ENCODE data around the gene GABRB2.

GABRB2 gene

GRCh38 chr5:161288071-161288470 lies 258.5 kb downstream of the GABRB2 start:
- Histone ChIP-seq H3K36me3 (ENCODE audit: insufficient read depth, insufficient read length, low read length) (no peaks in the 10 kb centered on the region), H3K27me3 (ENCODE audit: insufficient read depth, insufficient read length) (no peaks in the 10 kb centered on the region), H3K4me3 (ENCODE audit: insufficient read length, low read depth) (no peak overlapping the region), H3K9me3 (ENCODE audit: insufficient read depth, low read length) (no peaks in the 10 kb centered on the region), H3K4me1 (ENCODE audit: insufficient read depth, insufficient read length) (no peaks in the 10 kb centered on the region), H3K9ac (ENCODE audit: insufficient read length, low read depth) (no peak overlapping the region)
- no peak for DNase-seq (ENCODE audit: low read depth, low spot score)
- TF ChIP-seq ZNF274 (IDR thresholded peaks at IDR 0.05; ENCODE audit: low read depth, low read length) = no peak
- TF ChIP-seq SUZ12 (IDR thresholded peaks at IDR 0.05; ENCODE audit: extremely low read depth, insufficient read depth, insufficient read length) = no peak
- TF ChIP-seq YY1 (IDR thresholded peaks at IDR 0.05; ENCODE audit: insufficient read depth, insufficient read length) = no peak

- TF ChIP-seq SUZ12 (IDR thresholded peaks at IDR 0.05; ENCODE audit: extremely low read depth, insufficient read depth, insufficient read length) (no peak), YY1 (IDR thresholded peaks at IDR 0.05; ENCODE audit: insufficient read depth, insufficient read length) (no peak)
- Histone ChIP-seq H3K36me3 (ENCODE audit: insufficient read depth, insufficient read length, low read length) (no peaks in the 10 kb centered on the region), H3K4me1 (ENCODE audit: insufficient read depth, insufficient read length) (no peaks in the 10 kb centered on the region), H3K4me3 (ENCODE audit: insufficient read length, low read depth) (no peak overlapping the region), H3K9ac (ENCODE audit: insufficient read length, low read depth) (no peak overlapping the region), H3K27me3 (ENCODE audit: insufficient read depth, insufficient read length) (no peaks in the 10 kb centered on the region), H3K9me3 (ENCODE audit: insufficient read depth, low read length) (no peaks in the 10 kb centered on the region)
- no peak for DNase-seq (ENCODE audit: low read depth, low spot score)
These were observed 259.1 kb downstream of the GABRB2 start for GRCh38 chr5:161287436-161287835.

- H3K9me3 ChIP-seq (ENCODE audit: insufficient read depth, low read length) = no peaks in the 10 kb centered on the region
- DNase-seq (ENCODE audit: low read depth, low spot score) = no peak
- no peak overlapping the region for H3K9ac ChIP-seq (ENCODE audit: insufficient read length, low read depth)
- TF ChIP-seq YY1 (IDR thresholded peaks at IDR 0.05; ENCODE audit: insufficient read depth, insufficient read length) (no peak), SUZ12 (IDR thresholded peaks at IDR 0.05; ENCODE audit: extremely low read depth, insufficient read depth, insufficient read length) (no peak), ZNF274 (IDR thresholded peaks at IDR 0.05; ENCODE audit: low read depth, low read length) (no peak)
- H3K36me3 ChIP-seq (ENCODE audit: insufficient read depth, insufficient read length, low read length) = no peaks in the 10 kb centered on the region
- no peaks in the 10 kb centered on the region for H3K27me3 ChIP-seq (ENCODE audit: insufficient read depth, insufficient read length)
- H3K4me3 ChIP-seq (ENCODE audit: insufficient read length, low read depth) = no peak overlapping the region
- H3K4me1 ChIP-seq (ENCODE audit: insufficient read depth, insufficient read length) = no peaks in the 10 kb centered on the region
These were observed 260.4 kb downstream of the GABRB2 start for GRCh38 chr5:161286066-161286655.

GRCh38 chr5:161284445-161284844 lies 262.1 kb downstream of the GABRB2 start:
- Histone ChIP-seq H3K36me3 (ENCODE audit: insufficient read depth, insufficient read length, low read length) (no peaks in the 10 kb centered on the region), H3K9ac (ENCODE audit: insufficient read length, low read depth) (no peak overlapping the region), H3K4me1 (ENCODE audit: insufficient read depth, insufficient read length) (no peaks in the 10 kb centered on the region), H3K4me3 (ENCODE audit: insufficient read length, low read depth) (no peak overlapping the region), H3K27me3 (ENCODE audit: insufficient read depth, insufficient read length) (no peaks in the 10 kb centered on the region), H3K9me3 (ENCODE audit: insufficient read depth, low read length) (no peaks in the 10 kb centered on the region)
- DNase-seq (ENCODE audit: low read depth, low spot score) = no peak
- TF ChIP-seq ZNF274 (IDR thresholded peaks at IDR 0.05; ENCODE audit: low read depth, low read length) (no peak), SUZ12 (IDR thresholded peaks at IDR 0.05; ENCODE audit: extremely low read depth, insufficient read depth, insufficient read length) (no peak), YY1 (IDR thresholded peaks at IDR 0.05; ENCODE audit: insufficient read depth, insufficient read length) (no peak)

GRCh38 chr5:161283296-161283695 lies 263.2 kb downstream of the GABRB2 start:
- Histone ChIP-seq H3K27me3 (ENCODE audit: insufficient read depth, insufficient read length) (no peaks in the 10 kb centered on the region), H3K9me3 (ENCODE audit: insufficient read depth, low read length) (no peaks in the 10 kb centered on the region), H3K9ac (ENCODE audit: insufficient read length, low read depth) (no peak overlapping the region), H3K4me1 (ENCODE audit: insufficient read depth, insufficient read length) (no peaks in the 10 kb centered on the region), H3K4me3 (ENCODE audit: insufficient read length, low read depth) (no peak overlapping the region), H3K36me3 (ENCODE audit: insufficient read depth, insufficient read length, low read length) (no peaks in the 10 kb centered on the region)
- no peak for DNase-seq (ENCODE audit: low read depth, low spot score)
- no peak for TF ChIP-seq ZNF274 (IDR thresholded peaks at IDR 0.05; ENCODE audit: low read depth, low read length)
- no peak for TF ChIP-seq SUZ12 (IDR thresholded peaks at IDR 0.05; ENCODE audit: extremely low read depth, insufficient read depth, insufficient read length)
- TF ChIP-seq YY1 (IDR thresholded peaks at IDR 0.05; ENCODE audit: insufficient read depth, insufficient read length) = no peak

GRCh38 chr5:161278739-161279660 lies 267.5 kb downstream of the GABRB2 start:
- TF ChIP-seq YY1 (IDR thresholded peaks at IDR 0.05; ENCODE audit: insufficient read depth, insufficient read length) (no peak), SUZ12 (IDR thresholded peaks at IDR 0.05; ENCODE audit: extremely low read depth, insufficient read depth, insufficient read length) (no peak), ZNF274 (IDR thresholded peaks at IDR 0.05; ENCODE audit: low read depth, low read length) (no peak)
- no peak overlapping the region for H3K9ac ChIP-seq (ENCODE audit: insufficient read length, low read depth)

GRCh38 chr5:161277011-161277410 lies 269.5 kb downstream of the GABRB2 start:
- H3K4me3 ChIP-seq (ENCODE audit: insufficient read length, low read depth) = no peak overlapping the region
- no peak overlapping the region for H3K9ac ChIP-seq (ENCODE audit: insufficient read length, low read depth)
- H3K9me3 ChIP-seq (ENCODE audit: insufficient read depth, low read length) = no peaks in the 10 kb centered on the region
- TF ChIP-seq SUZ12 (IDR thresholded peaks at IDR 0.05; ENCODE audit: extremely low read depth, insufficient read depth, insufficient read length) (no peak), ZNF274 (IDR thresholded peaks at IDR 0.05; ENCODE audit: low read depth, low read length) (no peak), YY1 (IDR thresholded peaks at IDR 0.05; ENCODE audit: insufficient read depth, insufficient read length) (no peak)
- no peaks in the 10 kb centered on the region for H3K36me3 ChIP-seq (ENCODE audit: insufficient read depth, insufficient read length, low read length)
- no peaks in the 10 kb centered on the region for H3K27me3 ChIP-seq (ENCODE audit: insufficient read depth, insufficient read length)
- no peaks in the 10 kb centered on the region for H3K4me1 ChIP-seq (ENCODE audit: insufficient read depth, insufficient read length)
- DNase-seq (ENCODE audit: low read depth, low spot score) = no peak

More at GRCh38 chr5:161278739-161279660, 267.5 kb downstream of the GABRB2 start:
- H3K36me3 ChIP-seq (ENCODE audit: insufficient read depth, insufficient read length, low read length) = no peaks in the 10 kb centered on the region
- H3K4me3 ChIP-seq (ENCODE audit: insufficient read length, low read depth) = no peak overlapping the region
- no peaks in the 10 kb centered on the region for H3K4me1 ChIP-seq (ENCODE audit: insufficient read depth, insufficient read length)
- no peak for DNase-seq (ENCODE audit: low read depth, low spot score)
- no peaks in the 10 kb centered on the region for H3K9me3 ChIP-seq (ENCODE audit: insufficient read depth, low read length)
- no peaks in the 10 kb centered on the region for H3K27me3 ChIP-seq (ENCODE audit: insufficient read depth, insufficient read length)

All from NT2/D1 (cell line).